Left ventricle myocardium inferior (tissue), 1 donor: ENCODE measurements around the gene STUB1. TPM values are rescaled to one million over a fixed set of nuclear protein-coding genes. Genes with fewer than 3 reads are reported as not detected.

Source experiments
- DNase-seq: peaks from one replicate; pipeline ENCODE4 v3.0.0-alpha.2; 2020
- H3K27ac ChIP-seq: fragments of 200-600 bp; replicated peaks from 2 replicates; pipeline ENCODE4 v1.8.0; 2021
- H3K27me3 ChIP-seq: fragments of 200-600 bp; 2 replicates; pipeline ENCODE4 v1.8.0; 2021; ENCODE audit warnings: low read depth
- H3K36me3 ChIP-seq: fragments of 200-600 bp; 2 replicates; pipeline ENCODE4 v1.8.0; 2021
- H3K4me1 ChIP-seq: fragments of 200-600 bp; 2 replicates; pipeline ENCODE4 v1.8.0; 2021
- H3K4me3 ChIP-seq: fragments of 200-600 bp; 2 replicates; pipeline ENCODE4 v1.8.0; 2021; ENCODE audit warnings: mild to moderate bottlenecking, moderate library complexity
- H3K9me3 ChIP-seq: fragments of 200-600 bp; replicated peaks from 2 replicates; pipeline ENCODE4 v1.8.0; 2021
- intact Hi-C: fragments of 100-400 bp; cut with micrococcal nuclease; formaldehyde crosslinking; loops from one replicate; pipeline ENCODE4 v1.11.0; 2022
- total RNA-seq: library from RNA; stranded (reverse); fragmentation: NEBNext Ultra II Directional; extraction: Animal tissue kit (Norgen Biotek cat#: 25700); gene quantifications from one replicate; pipeline ENCODE4 v1.2.1, GENCODE V29; 2021
- TF ChIP-seq, protein P1 (sequence below): fragments of 200-600 bp; IDR thresholded peaks from 2 replicates; pipeline ENCODE4 v1.8.0; 2021; ENCODE audit warnings: antibody characterized with exemption, mild to moderate bottlenecking, borderline replicate concordance
- donor health status: DM: no; HTN: yes; CAD: no; lungs with severe emphysema.

STUB1 gene
- total RNA-seq, 1 donor from 2014 or later = 113 TPM

DNA sequence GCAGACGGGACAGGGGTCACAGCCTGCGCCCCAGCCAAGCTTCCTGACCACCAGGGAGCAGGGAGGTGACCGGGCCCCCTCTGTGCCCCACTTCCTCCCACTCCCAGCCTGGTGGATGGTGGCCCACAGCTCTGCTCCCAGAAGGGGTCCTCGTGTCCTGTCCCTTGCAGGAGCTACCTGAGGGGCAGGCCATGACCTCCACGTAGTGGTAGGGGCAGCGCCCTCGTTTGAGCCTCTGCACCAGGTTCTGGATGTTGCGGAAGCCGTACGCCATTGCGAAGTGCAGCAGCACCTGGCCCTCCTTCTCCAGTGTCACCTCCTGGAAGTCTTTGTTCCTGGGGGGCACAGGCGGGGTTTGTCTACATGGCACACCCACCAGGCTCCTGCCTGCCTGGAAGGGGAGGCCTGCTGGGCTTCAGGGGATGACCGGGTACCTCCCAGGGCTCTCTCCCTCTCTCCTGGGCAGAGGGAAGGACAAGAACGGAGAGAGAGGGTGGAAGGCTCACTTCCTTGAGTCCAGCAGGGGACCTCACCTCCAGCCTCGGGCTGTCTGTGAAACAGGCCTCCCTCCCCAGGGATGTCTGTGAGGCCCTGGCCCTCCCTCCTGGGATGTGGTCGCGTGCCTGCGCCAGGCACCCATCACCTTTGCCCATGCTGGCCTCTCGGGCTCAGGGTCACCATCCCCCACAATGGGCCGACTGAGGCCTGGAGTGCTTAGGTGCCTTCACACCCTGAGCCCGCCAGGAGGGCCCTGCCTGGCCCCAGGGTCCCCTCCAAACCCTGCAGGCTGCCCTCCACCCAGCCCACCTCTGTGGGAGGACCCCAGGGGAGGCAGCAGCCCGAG is 50.7 kb downstream of the STUB1 start:
- H3K36me3 ChIP-seq = peaks cover 47% of the 10 kb centered on the region
- no peak overlapping the region for H3K27ac ChIP-seq
- DNase-seq = no peak
- H3K4me3 ChIP-seq = no peak overlapping the region
- intact Hi-C loops = no loop called here
- no peaks in the 10 kb centered on the region for H3K9me3 ChIP-seq
- TF ChIP-seq, protein P1, sequence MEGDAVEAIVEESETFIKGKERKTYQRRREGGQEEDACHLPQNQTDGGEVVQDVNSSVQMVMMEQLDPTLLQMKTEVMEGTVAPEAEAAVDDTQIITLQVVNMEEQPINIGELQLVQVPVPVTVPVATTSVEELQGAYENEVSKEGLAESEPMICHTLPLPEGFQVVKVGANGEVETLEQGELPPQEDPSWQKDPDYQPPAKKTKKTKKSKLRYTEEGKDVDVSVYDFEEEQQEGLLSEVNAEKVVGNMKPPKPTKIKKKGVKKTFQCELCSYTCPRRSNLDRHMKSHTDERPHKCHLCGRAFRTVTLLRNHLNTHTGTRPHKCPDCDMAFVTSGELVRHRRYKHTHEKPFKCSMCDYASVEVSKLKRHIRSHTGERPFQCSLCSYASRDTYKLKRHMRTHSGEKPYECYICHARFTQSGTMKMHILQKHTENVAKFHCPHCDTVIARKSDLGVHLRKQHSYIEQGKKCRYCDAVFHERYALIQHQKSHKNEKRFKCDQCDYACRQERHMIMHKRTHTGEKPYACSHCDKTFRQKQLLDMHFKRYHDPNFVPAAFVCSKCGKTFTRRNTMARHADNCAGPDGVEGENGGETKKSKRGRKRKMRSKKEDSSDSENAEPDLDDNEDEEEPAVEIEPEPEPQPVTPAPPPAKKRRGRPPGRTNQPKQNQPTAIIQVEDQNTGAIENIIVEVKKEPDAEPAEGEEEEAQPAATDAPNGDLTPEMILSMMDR = no peak
- peaks cover 25% of the 10 kb centered on the region for H3K27me3 ChIP-seq
- H3K4me1 ChIP-seq = peaks cover 27% of the 10 kb centered on the region

DNA sequence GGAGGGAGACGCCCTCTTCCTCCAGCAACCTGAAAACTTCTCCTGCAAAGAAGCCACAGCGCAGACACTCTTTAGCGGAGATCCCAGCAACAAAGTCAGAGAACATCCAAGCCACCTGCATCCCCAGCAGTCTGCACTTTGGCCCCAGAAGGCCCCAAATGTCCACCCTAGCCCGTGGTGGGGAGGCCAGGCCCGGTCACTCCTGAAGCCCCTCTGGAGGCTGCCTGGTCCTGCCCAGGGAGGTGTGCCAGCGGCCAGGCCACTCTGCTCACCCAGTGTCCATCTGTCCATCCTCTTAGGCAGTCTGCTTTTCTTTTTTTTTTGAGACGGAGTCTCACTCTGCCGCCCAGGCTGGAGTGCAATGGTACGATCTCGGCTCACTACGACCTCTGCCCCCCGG is 52.1 kb downstream of the STUB1 start:
- peaks cover 13% of the 10 kb centered on the region for H3K27me3 ChIP-seq
- H3K36me3 ChIP-seq = peaks cover 62% of the 10 kb centered on the region
- DNase-seq = no peak
- H3K4me1 ChIP-seq = peaks cover 16% of the 10 kb centered on the region
- H3K4me3 ChIP-seq = no peak overlapping the region
- H3K9me3 ChIP-seq = no peaks in the 10 kb centered on the region
- H3K27ac ChIP-seq = no peak overlapping the region
- intact Hi-C loops = no loop called here
- TF ChIP-seq, protein P1 = no peak

Other genes with a start within 250 kb of the STUB1 start
- 17.4 TPM for gene CAPN15, start 152.7 kb upstream of the STUB1 start, total RNA-seq
- gene PRR35, start 120.0 kb upstream of the STUB1 start, total RNA-seq = not detected
- 0.11 TPM for gene NHLRC4, start 113.4 kb upstream of the STUB1 start, total RNA-seq
- 21.4 TPM for gene PIGQ, start 110.4 kb upstream of the STUB1 start, total RNA-seq
- 10.3 TPM for gene RAB40C, start 90.3 kb upstream of the STUB1 start, total RNA-seq
- 0.14 TPM for gene WFIKKN1, start 49.4 kb upstream of the STUB1 start, total RNA-seq
- 49.2 TPM for gene METTL26, start 44.1 kb upstream of the STUB1 start, total RNA-seq
- gene MCRIP2, start 38.6 kb upstream of the STUB1 start, total RNA-seq = 181 TPM
- gene WDR90, start 31.0 kb upstream of the STUB1 start, total RNA-seq = 9.2 TPM
- gene RHOT2, start 12.3 kb upstream of the STUB1 start, total RNA-seq = 90.3 TPM
- gene RHBDL1, start 4.7 kb upstream of the STUB1 start, total RNA-seq = 2.3 TPM
- 43.1 TPM for gene JMJD8, start 3.9 kb downstream of the STUB1 start, total RNA-seq
- gene WDR24, start 10.0 kb downstream of the STUB1 start, total RNA-seq = 9.5 TPM
- gene FBXL16, start 25.4 kb downstream of the STUB1 start, total RNA-seq = 0.08 TPM
- 62.5 TPM for gene METRN, start 34.7 kb downstream of the STUB1 start, total RNA-seq
- gene ANTKMT, start 40.7 kb downstream of the STUB1 start, total RNA-seq = 30.7 TPM
- 0.49 TPM for gene CCDC78, start 46.0 kb downstream of the STUB1 start, total RNA-seq
- 12.0 TPM for gene HAGHL, start 46.7 kb downstream of the STUB1 start, total RNA-seq
- gene CIAO3, start 60.6 kb downstream of the STUB1 start, total RNA-seq = 30.3 TPM
- 0.91 TPM for gene MSLN, start 80.3 kb downstream of the STUB1 start, total RNA-seq
- 10.6 TPM for gene RPUSD1, start 108.0 kb downstream of the STUB1 start, total RNA-seq
- 3.1 TPM for gene CHTF18, start 108.2 kb downstream of the STUB1 start, total RNA-seq
- gene GNG13, start 120.3 kb downstream of the STUB1 start, total RNA-seq = not detected